Neuron (in vitro differentiated cells): ENCODE measurements around the gene SIT1.
"Not testable (repeated sequence)": the region's sequence is repeated elsewhere in the genome, so short reads cannot be mapped to it uniquely, and the experiment has no call there.

Experiments used
- H2AFZ ChIP-seq: one replicate; pipeline ENCODE4 v1.6.1; 2013; ENCODE audit warnings: low read depth, mild to moderate bottlenecking, inconsistent platforms, low read length, moderate library complexity
- H3K27me3 ChIP-seq: one replicate; pipeline ENCODE4 v1.6.1; 2013; ENCODE audit warnings: low read length; ENCODE audit not compliant: insufficient read depth
- H3K36me3 ChIP-seq: one replicate; pipeline ENCODE4 v1.6.1; 2013; ENCODE audit warnings: low read length; ENCODE audit not compliant: insufficient read depth
- H3K4me1 ChIP-seq: one replicate; pipeline ENCODE4 v1.6.1; 2013; ENCODE audit warnings: low read length; ENCODE audit not compliant: insufficient read depth
- H3K4me3 ChIP-seq: 2 replicates; pipeline ENCODE4 v1.5.1; 2013; ENCODE audit warnings: mild to moderate bottlenecking, low read length, moderate library complexity
- H3K9me3 ChIP-seq: one replicate; pipeline ENCODE4 v1.6.1; 2013; ENCODE audit warnings: low read length

SIT1 gene

GRCh38 chr9:35649431-35650340 lies 1.0 kb downstream of the SIT1 start:
- H3K4me1 ChIP-seq = peaks cover 10% of the 10 kb centered on the region
- no peak overlapping the region for H3K4me3 ChIP-seq
- no peaks in the 10 kb centered on the region for H3K27me3 ChIP-seq
- H3K36me3 ChIP-seq = no peaks in the 10 kb centered on the region
- H3K9me3 ChIP-seq = no peaks in the 10 kb centered on the region
- H2AFZ ChIP-seq = no peak overlapping the region

- H3K27me3 ChIP-seq = no peaks in the 10 kb centered on the region
- H3K4me1 ChIP-seq = peaks cover 10% of the 10 kb centered on the region
- peak overlapping the region; percentile 97 for H2AFZ ChIP-seq
- no peaks in the 10 kb centered on the region for H3K36me3 ChIP-seq
- H3K9me3 ChIP-seq = no peaks in the 10 kb centered on the region
- H3K4me3 ChIP-seq = peak overlapping the region; percentile 77
These were observed 4.0 kb downstream of the SIT1 start for GRCh38 chr9:35646533-35647265.

- Histone ChIP-seq H3K4me1 (peaks cover 10% of the 10 kb centered on the region), H3K9me3 (no peaks in the 10 kb centered on the region), H3K27me3 (no peaks in the 10 kb centered on the region), H3K4me3 (peak overlapping the region; percentile 77), H3K36me3 (no peaks in the 10 kb centered on the region), H2AFZ (peak overlapping the region; percentile 97)
These were observed 4.6 kb downstream of the SIT1 start for GRCh38 chr9:35646153-35646532.

- not testable (repeated sequence) for H3K4me1 ChIP-seq
These were observed 5.0 kb downstream of the SIT1 start for GRCh38 chr9:35645736-35646135.

GRCh38 chr9:35643046-35643445 lies 7.7 kb downstream of the SIT1 start:
- H3K36me3 ChIP-seq = no peaks in the 10 kb centered on the region
- no peak overlapping the region for H3K4me3 ChIP-seq
- no peaks in the 10 kb centered on the region for H3K9me3 ChIP-seq
- no peak overlapping the region for H2AFZ ChIP-seq
- H3K27me3 ChIP-seq = no peaks in the 10 kb centered on the region
- peaks cover 10% of the 10 kb centered on the region for H3K4me1 ChIP-seq

More at GRCh38 chr9:35645736-35646135, 5.0 kb downstream of the SIT1 start:
- H3K27me3 ChIP-seq, H3K9me3 ChIP-seq, H2AFZ ChIP-seq, H3K36me3 ChIP-seq: not testable (repeated sequence)
- peak overlapping the region; percentile 77 for H3K4me3 ChIP-seq

- not testable (repeated sequence) for H3K4me1 ChIP-seq, H3K4me3 ChIP-seq, H3K27me3 ChIP-seq, H2AFZ ChIP-seq, H3K9me3 ChIP-seq, H3K36me3 ChIP-seq
These were observed 9.3 kb downstream of the SIT1 start for GRCh38 chr9:35641478-35641877.

GRCh38 chr9:35640431-35640830 lies 10.3 kb downstream of the SIT1 start:
- not testable (repeated sequence) for H3K4me3 ChIP-seq, H2AFZ ChIP-seq, H3K9me3 ChIP-seq, H3K4me1 ChIP-seq, H3K27me3 ChIP-seq, H3K36me3 ChIP-seq

GRCh38 chr9:35639631-35640030 lies 11.1 kb downstream of the SIT1 start:
- Histone ChIP-seq H3K9me3 (no peaks in the 10 kb centered on the region), H3K27me3 (no peaks in the 10 kb centered on the region), H3K4me3 (no peak overlapping the region), H2AFZ (no peak overlapping the region), H3K4me1 (no peaks in the 10 kb centered on the region), H3K36me3 (no peaks in the 10 kb centered on the region)

- not testable (repeated sequence) for H3K4me3 ChIP-seq, H3K36me3 ChIP-seq
These were observed 11.5 kb downstream of the SIT1 start for GRCh38 chr9:35639225-35639624.

GRCh38 chr9:35638751-35639150 lies 12.0 kb downstream of the SIT1 start:
- not testable (repeated sequence) for H3K4me1 ChIP-seq, H3K9me3 ChIP-seq, H3K27me3 ChIP-seq, H2AFZ ChIP-seq, H3K4me3 ChIP-seq, H3K36me3 ChIP-seq

More at GRCh38 chr9:35639225-35639624, 11.5 kb downstream of the SIT1 start:
- H3K27me3 ChIP-seq, H3K4me1 ChIP-seq, H3K9me3 ChIP-seq, H2AFZ ChIP-seq: not testable (repeated sequence)

- H2AFZ ChIP-seq, H3K9me3 ChIP-seq, H3K4me1 ChIP-seq, H3K36me3 ChIP-seq, H3K27me3 ChIP-seq, H3K4me3 ChIP-seq: not testable (repeated sequence)
These were observed 13.2 kb downstream of the SIT1 start for GRCh38 chr9:35637427-35637955.

- H3K4me3 ChIP-seq = not testable (repeated sequence)
These were observed 13.9 kb downstream of the SIT1 start for GRCh38 chr9:35636877-35637246.

GRCh38 chr9:35636135-35636876 lies 14.4 kb downstream of the SIT1 start:
- Histone ChIP-seq H3K9me3 (no peaks in the 10 kb centered on the region), H3K27me3 (no peaks in the 10 kb centered on the region), H3K4me1 (no peaks in the 10 kb centered on the region), H3K36me3 (no peaks in the 10 kb centered on the region), H2AFZ (no peak overlapping the region), H3K4me3 (no peak overlapping the region)

More at GRCh38 chr9:35636877-35637246, 13.9 kb downstream of the SIT1 start:
- not testable (repeated sequence) for H3K27me3 ChIP-seq, H3K36me3 ChIP-seq, H2AFZ ChIP-seq, H3K4me1 ChIP-seq, H3K9me3 ChIP-seq
